OCI-LY7 (cell line): ENCODE data around the gene C1orf35. TPM values are rescaled to one million over a fixed set of nuclear protein-coding genes. Genes with fewer than 3 reads are reported as not detected.

Experiments used
- BruUV-seq: library from RNA; stranded (reverse); fragments of 400-500 nt; replicated peaks from 2 replicates; lab custom pipeline; 2021; lab: Mats Ljungman, UMichigan
- CTCF ChIA-PET: fragments of 300-600 bp; sonication (Branson Sonifier 250); formaldehyde crosslinking; loops from one replicate; lab custom pipeline; 2022; ENCODE audit warnings: antibody characterized with exemption; ENCODE audit not compliant: unreplicated experiment; lab: Charles Lee
- POLR2A ChIA-PET: fragments of 300-600 bp; sonication (Branson Sonifier 250); formaldehyde crosslinking; loops from one replicate; lab custom pipeline; 2022; ENCODE audit warnings: antibody characterized with exemption; lab: Charles Lee
- DNase-seq: peaks from one replicate; pipeline ENCODE4 v3.0.0-alpha.2; 2015; ENCODE audit warnings: low spot score
- H2AFZ ChIP-seq: fragments of 200-600 bp; sonication (generic), shearing (Covaris generic); 2 replicates; pipeline ENCODE4 v1.6.1; 2014; ENCODE audit warnings: mild to moderate bottlenecking, antibody characterized with exemption, low read length, moderate library complexity
- H3K27ac ChIP-seq: fragments of 200-600 bp; sonication (generic); 2 replicates; pipeline ENCODE4 v1.5.1; 2014; ENCODE audit warnings: mixed run types, low read depth, mild to moderate bottlenecking, moderate library complexity, low read length, inconsistent platforms; ENCODE audit not compliant: poor library complexity, severe bottlenecking
- H3K36me3 ChIP-seq: fragments of 200-600 bp; sonication (generic); 2 replicates; pipeline ENCODE4 v1.6.1; 2014; ENCODE audit warnings: mild to moderate bottlenecking, antibody characterized with exemption, low read length, moderate library complexity, mixed read lengths; ENCODE audit not compliant: insufficient read depth
- H3K4me1 ChIP-seq: fragments of 200-600 bp; sonication (generic); 2 replicates; pipeline ENCODE4 v1.5.1; 2014; ENCODE audit warnings: mild to moderate bottlenecking, low read length; ENCODE audit not compliant: insufficient read depth, poor library complexity, severe bottlenecking
- H3K4me2 ChIP-seq: fragments of 200-600 bp; sonication (generic); 2 replicates; pipeline ENCODE4 v1.6.1; 2014; ENCODE audit warnings: mild to moderate bottlenecking, low read length
- H3K4me3 ChIP-seq: fragments of 200-600 bp; sonication (generic); 2 replicates; pipeline ENCODE4 v1.5.1; 2014; ENCODE audit warnings: mild to moderate bottlenecking, low read depth, low read length; ENCODE audit not compliant: poor library complexity, severe bottlenecking
- H3K79me2 ChIP-seq: fragments of 200-600 bp; sonication (generic); 2 replicates; pipeline ENCODE4 v1.6.1; 2016; ENCODE audit warnings: low read depth, mild to moderate bottlenecking, low read length, moderate library complexity, mixed read lengths; ENCODE audit not compliant: insufficient read depth
- H3K9me2 ChIP-seq: fragments of 200-600 bp; sonication (generic); 2 replicates; pipeline ENCODE4 v1.6.1; 2016; ENCODE audit warnings: mild to moderate bottlenecking, low read length, mixed read lengths; ENCODE audit not compliant: insufficient read depth
- H3K9me3 ChIP-seq: fragments of 200-600 bp; sonication (generic); 2 replicates; pipeline ENCODE4 v1.6.1; 2014; ENCODE audit warnings: mild to moderate bottlenecking, mixed run types, low read length, mixed read lengths
- H4K20me1 ChIP-seq: fragments of 200-600 bp; sonication (generic); 2 replicates; pipeline ENCODE4 v1.6.1; 2014; ENCODE audit warnings: mild to moderate bottlenecking, antibody characterized with exemption, low read length, moderate library complexity, mixed read lengths; ENCODE audit not compliant: insufficient read depth
- EZH2phosphoT487 ChIP-seq: fragments of 200-600 bp; sonication (generic); IDR thresholded peaks from 2 replicates; pipeline ENCODE4 v1.6.1; 2018; ENCODE audit warnings: low read depth, borderline replicate concordance, mild to moderate bottlenecking, mixed run types, antibody characterized with exemption, low read length, moderate library complexity, mixed read lengths
- intact Hi-C: fragments of 100-400 bp; cut with micrococcal nuclease; formaldehyde crosslinking; loops from one replicate; pipeline ENCODE4 v1.10.0; 2022; ENCODE audit not compliant: unreplicated experiment
- total RNA-seq, 2 experiments: library from RNA; depleted of rRNA in 1 of 2; stranded (reverse); fragments of >200 nt in 1 of 2; shearing (Covaris generic) in 1 of 2; gene quantifications; 2 replicates each; pipeline ENCODE4 v1.2.3, GENCODE V29; 2014 to 2022
- TF ChIP-seq, protein P1 (sequence below): fragments of 200-600 bp; sonication (generic); conservative IDR thresholded peaks from 2 replicates; pipeline ENCODE4 v1.5.1; 2014; ENCODE audit warnings: mild to moderate bottlenecking, antibody characterized with exemption, low read length, moderate library complexity, mixed read lengths

C1orf35 gene
- total RNA-seq, 2 experiments from 2014 or later = 30.7 to 33.3 TPM

DNA sequence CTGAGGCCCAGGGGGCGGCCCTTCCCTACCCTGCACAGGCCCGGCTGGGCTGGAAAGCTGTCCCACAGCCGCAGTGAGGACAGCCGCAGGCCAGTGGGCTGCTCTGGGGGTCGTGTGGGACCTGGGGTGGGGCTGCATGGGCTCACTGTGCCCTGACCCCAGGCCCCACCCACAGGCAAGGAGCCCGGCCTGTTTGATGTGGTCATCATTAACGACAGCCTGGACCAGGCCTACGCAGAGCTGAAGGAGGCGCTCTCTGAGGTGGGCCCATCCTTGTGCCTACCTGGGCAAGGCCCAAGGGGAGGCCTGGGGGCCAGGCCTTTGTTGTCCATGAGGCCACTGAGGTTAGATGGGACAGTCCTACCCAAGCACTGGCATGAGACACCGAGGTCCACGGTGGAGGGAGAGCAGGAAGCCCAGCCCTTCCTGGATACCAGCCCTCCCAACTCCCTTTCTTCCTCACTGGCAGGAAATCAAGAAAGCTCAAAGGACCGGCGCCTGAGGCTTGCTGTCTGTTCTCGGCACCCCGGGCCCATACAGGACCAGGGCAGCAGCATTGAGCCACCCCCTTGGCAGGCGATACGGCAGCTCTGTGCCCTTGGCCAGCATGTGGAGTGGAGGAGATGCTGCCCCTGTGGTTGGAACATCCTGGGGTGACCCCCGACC lies 45.2 kb upstream of the C1orf35 start:
- H3K9me3 ChIP-seq = no peaks in the 10 kb centered on the region

DNA sequence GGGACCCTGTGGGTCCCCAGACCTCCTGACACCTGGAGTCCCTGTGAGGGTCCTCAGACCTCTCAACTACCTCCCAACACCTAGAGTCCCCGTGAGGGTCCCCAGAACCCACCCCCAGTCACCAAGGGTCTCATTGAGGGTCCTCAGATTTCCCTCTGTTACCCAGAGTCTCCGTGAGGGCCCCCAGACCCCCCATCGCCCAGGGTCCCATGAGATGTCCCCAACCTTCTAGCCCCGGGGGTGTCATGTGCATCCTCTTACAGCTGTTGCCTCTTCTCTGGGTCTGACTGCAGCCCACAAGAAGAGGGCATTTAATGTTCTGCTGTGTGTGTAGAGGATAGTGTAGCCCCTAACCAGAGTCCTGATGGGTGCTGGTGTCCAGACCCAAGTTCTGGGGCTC lies 44.6 kb upstream of the C1orf35 start:
- peaks cover 36% of the 10 kb centered on the region for H3K4me1 ChIP-seq
- no peaks in the 10 kb centered on the region for H3K9me2 ChIP-seq
- H3K27ac ChIP-seq = no peak overlapping the region
- no peak for TF ChIP-seq EZH2phosphoT487
- TF ChIP-seq, protein P1, sequence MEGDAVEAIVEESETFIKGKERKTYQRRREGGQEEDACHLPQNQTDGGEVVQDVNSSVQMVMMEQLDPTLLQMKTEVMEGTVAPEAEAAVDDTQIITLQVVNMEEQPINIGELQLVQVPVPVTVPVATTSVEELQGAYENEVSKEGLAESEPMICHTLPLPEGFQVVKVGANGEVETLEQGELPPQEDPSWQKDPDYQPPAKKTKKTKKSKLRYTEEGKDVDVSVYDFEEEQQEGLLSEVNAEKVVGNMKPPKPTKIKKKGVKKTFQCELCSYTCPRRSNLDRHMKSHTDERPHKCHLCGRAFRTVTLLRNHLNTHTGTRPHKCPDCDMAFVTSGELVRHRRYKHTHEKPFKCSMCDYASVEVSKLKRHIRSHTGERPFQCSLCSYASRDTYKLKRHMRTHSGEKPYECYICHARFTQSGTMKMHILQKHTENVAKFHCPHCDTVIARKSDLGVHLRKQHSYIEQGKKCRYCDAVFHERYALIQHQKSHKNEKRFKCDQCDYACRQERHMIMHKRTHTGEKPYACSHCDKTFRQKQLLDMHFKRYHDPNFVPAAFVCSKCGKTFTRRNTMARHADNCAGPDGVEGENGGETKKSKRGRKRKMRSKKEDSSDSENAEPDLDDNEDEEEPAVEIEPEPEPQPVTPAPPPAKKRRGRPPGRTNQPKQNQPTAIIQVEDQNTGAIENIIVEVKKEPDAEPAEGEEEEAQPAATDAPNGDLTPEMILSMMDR = no peak
- no peak overlapping the region for H3K4me3 ChIP-seq
- peaks cover 14% of the 10 kb centered on the region; the same call in 1 of the 2 replicates for H4K20me1 ChIP-seq
- H3K4me2 ChIP-seq = no peak overlapping the region
- ChIA-PET POLR2A (interaction anchor here (1.0 kb wide), 1 partner anchor 9 kb away, joined by 3 read pairs; no protein-coding TSS in a partner anchor), CTCF (interaction anchor here (0.5 kb wide), 1 partner anchor 22 kb away, joined by 3 read pairs; no protein-coding TSS in a partner anchor)
- intact Hi-C loops = no loop called here
- H3K9me3 ChIP-seq = no peaks in the 10 kb centered on the region
- no peak for DNase-seq
- H3K79me2 ChIP-seq = peaks cover 21% of the 10 kb centered on the region
- H2AFZ ChIP-seq = no peak overlapping the region
- no TSS peak for BruUV-seq
- H3K36me3 ChIP-seq = peaks cover 40% of the 10 kb centered on the region

More for the DNA sequence above, 45.2 kb upstream of the C1orf35 start:
- H3K4me2 ChIP-seq = no peak overlapping the region
- intact Hi-C loops = no loop called here
- H2AFZ ChIP-seq = no peak overlapping the region
- peaks cover 16% of the 10 kb centered on the region for H3K79me2 ChIP-seq
- ChIA-PET POLR2A (interaction anchor here (1.0 kb wide), 1 partner anchor 10 kb away, joined by 3 read pairs; no protein-coding TSS in a partner anchor), CTCF (interaction anchor here (0.5 kb wide), 1 partner anchor 23 kb away, joined by 3 read pairs; no protein-coding TSS in a partner anchor)
- TF ChIP-seq EZH2phosphoT487 = no peak
- TF ChIP-seq, protein P1 = no peak
- peaks cover 35% of the 10 kb centered on the region for H3K36me3 ChIP-seq
- H3K4me1 ChIP-seq = peaks cover 31% of the 10 kb centered on the region
- no peak overlapping the region for H3K4me3 ChIP-seq
- DNase-seq = no peak
- BruUV-seq = no TSS peak
- H3K27ac ChIP-seq = no peak overlapping the region
- H4K20me1 ChIP-seq = peaks cover 8% of the 10 kb centered on the region; the same call in 1 of the 2 replicates
- no peaks in the 10 kb centered on the region for H3K9me2 ChIP-seq
